H1 (cell line): ENCODE results near the gene CSRNP3. TPM values are rescaled to one million over a fixed set of nuclear protein-coding genes. Genes with fewer than 3 reads are reported as not detected.

Experiments
- CTCF ChIA-PET: fragments of 300-600 bp; sonication (Branson Sonifier 250); formaldehyde crosslinking; loops from one replicate; lab custom pipeline; 2021; ENCODE audit not compliant: partially characterized antibody; lab: Charles Lee
- POLR2A ChIA-PET: fragments of 300-600 bp; sonication (Branson Sonifier 250); formaldehyde crosslinking; loops from one replicate; lab custom pipeline; 2021; ENCODE audit warnings: inconsistent platforms; ENCODE audit not compliant: partially characterized antibody; lab: Charles Lee
- DNase-seq, 2 experiments: peaks; one replicate each; pipeline versions ENCODE4 v3.0.0 to v3.0.0-alpha.2; 2010 to 2022; ENCODE audit warnings: low spot score in 2 of 2, low read depth in 1 of 2, mixed read lengths in 1 of 2
- FAIRE-seq: peaks from 2 replicates; lab custom pipeline; 2011; peaks lifted over from hg19 to GRCh38; lab: Jason Lieb, UNC
- H2AFZ ChIP-seq: 2 replicates; pipeline ENCODE4 v1.8.1; 2012; ENCODE audit warnings: low read length, inconsistent platforms
- H2AK5ac ChIP-seq: 2 replicates; pipeline ENCODE4 v1.6.1; 2013; ENCODE audit warnings: low read depth, low read length
- H2BK120ac ChIP-seq: replicated peaks from 2 replicates; pipeline ENCODE3; 2013; ENCODE audit warnings: low read depth, low read length, inconsistent platforms
- H2BK12ac ChIP-seq: 2 replicates; pipeline ENCODE4 v1.6.1; 2013; ENCODE audit warnings: low read depth, low read length
- H2BK15ac ChIP-seq: 2 replicates; pipeline ENCODE4 v1.6.1; 2013; ENCODE audit warnings: low read length
- H2BK20ac ChIP-seq: 2 replicates; pipeline ENCODE4 v1.6.1; 2013; ENCODE audit warnings: low read length
- H2BK5ac ChIP-seq: 2 replicates; pipeline ENCODE4 v1.6.1; 2013; ENCODE audit warnings: low read depth, low read length
- H3K14ac ChIP-seq: 2 replicates; pipeline ENCODE4 v1.6.1; 2013; ENCODE audit warnings: inconsistent platforms; ENCODE audit not compliant: insufficient read length
- H3K18ac ChIP-seq: 2 replicates; pipeline ENCODE4 v1.6.1; 2013; ENCODE audit warnings: low read length; ENCODE audit errors: extremely low read depth
- H3K23ac ChIP-seq: 2 replicates; pipeline ENCODE4 v1.6.1; 2013; ENCODE audit warnings: inconsistent platforms; ENCODE audit not compliant: insufficient read length
- H3K23me2 ChIP-seq: 2 replicates; pipeline ENCODE4 v1.6.1; 2013; ENCODE audit warnings: low read depth, low read length
- H3K27ac ChIP-seq: 2 replicates; pipeline ENCODE4 v1.6.1; 2011; ENCODE audit warnings: low read depth, low read length, inconsistent platforms
- H3K27me3 ChIP-seq, 4 experiments: replicated peaks in 1 of 4; 1 replicate in 1 of 4; 2 replicates in 3 of 4; pipeline versions ENCODE4 v1.6.1 to v1.8.1; 2011 to 2013; ENCODE audit warnings: low read length in 3 of 4, mild to moderate bottlenecking in 3 of 4, inconsistent platforms in 2 of 4, mixed read lengths in 2 of 4, moderate library complexity in 1 of 4; ENCODE audit not compliant: control insufficient read depth in 3 of 4, insufficient read depth in 3 of 4; ENCODE audit errors: extremely low read depth in 1 of 4
- H3K36me3 ChIP-seq, 4 experiments: 2 replicates each; pipeline versions ENCODE4 v1.6.1 to v1.8.1; 2011 to 2013; ENCODE audit warnings: mild to moderate bottlenecking in 4 of 4, low read length in 3 of 4, moderate library complexity in 2 of 4, control low read depth in 1 of 4, inconsistent platforms in 1 of 4; ENCODE audit not compliant: insufficient read depth in 4 of 4, control insufficient read depth in 2 of 4
- H3K4ac ChIP-seq: replicated peaks from 2 replicates; pipeline ENCODE3; 2013; ENCODE audit warnings: low read length, low read depth, mixed read lengths, inconsistent platforms; ENCODE audit not compliant: insufficient read length
- H3K4me1 ChIP-seq, 4 experiments: replicated peaks in 1 of 4; 1 replicate in 1 of 4; 2 replicates in 3 of 4; pipeline versions ENCODE4 v1.6.1 to v1.8.1; 2011 to 2013; ENCODE audit warnings: low read length in 3 of 4, inconsistent platforms in 2 of 4, mixed read lengths in 1 of 4; ENCODE audit not compliant: insufficient read depth in 4 of 4, control insufficient read depth in 3 of 4
- H3K4me2 ChIP-seq, 2 experiments: 2 replicates each; pipeline versions ENCODE4 v1.6.1 to v1.8.1; 2011 to 2013; ENCODE audit warnings: low read depth in 2 of 2, low read length in 2 of 2, control low read depth in 1 of 2, inconsistent platforms in 1 of 2, mild to moderate bottlenecking in 1 of 2; ENCODE audit not compliant: insufficient read depth in 1 of 2
- H3K4me3 ChIP-seq, 4 experiments: fragments of 200-600, 300-600 bp in 1 of 4; sonication (generic), shearing (Covaris generic), sonication (Bioruptor Twin) in 1 of 4; 2 replicates each; pipeline versions ENCODE4 v1.5.1 to v1.8.1; 2011 to 2016; ENCODE audit warnings: low read length in 4 of 4, low read depth in 3 of 4, control low read depth in 2 of 4, inconsistent platforms in 2 of 4, mild to moderate bottlenecking in 2 of 4, mixed read lengths in 1 of 4, moderate library complexity in 1 of 4; ENCODE audit not compliant: insufficient read depth in 2 of 4; ENCODE audit errors: extremely low read depth in 1 of 4
- H3K56ac ChIP-seq: replicated peaks from 2 replicates; pipeline ENCODE3; 2013; ENCODE audit warnings: low read depth, mild to moderate bottlenecking, mixed read lengths, low read length, inconsistent platforms; ENCODE audit not compliant: insufficient read length
- H3K79me1 ChIP-seq: 2 replicates; pipeline ENCODE4 v1.6.1; 2013; ENCODE audit warnings: low read depth, low read length, control low read depth
- H3K79me2 ChIP-seq, 2 experiments: 2 replicates each; pipeline versions ENCODE4 v1.6.1 to v1.8.1; 2012 to 2013; ENCODE audit warnings: low read length in 2 of 2, mild to moderate bottlenecking in 2 of 2, inconsistent platforms in 1 of 2; ENCODE audit not compliant: insufficient read depth in 2 of 2, control insufficient read depth in 1 of 2
- H3K9ac ChIP-seq, 4 experiments: replicated peaks in 1 of 4; 1 replicate in 1 of 4; 2 replicates in 3 of 4; pipeline versions ENCODE4 v1.6.1 to v1.8.1; 2011 to 2013; ENCODE audit warnings: low read depth in 3 of 4, low read length in 3 of 4, control low read depth in 2 of 4, mild to moderate bottlenecking in 2 of 4, moderate library complexity in 2 of 4, inconsistent platforms in 1 of 4; ENCODE audit errors: extremely low read depth in 1 of 4
- H3K9me3 ChIP-seq, 2 experiments: 2 replicates each; pipeline versions ENCODE4 v1.6.1 to v1.8.1; 2012 to 2013; ENCODE audit warnings: mild to moderate bottlenecking in 2 of 2, moderate library complexity in 2 of 2, control low read depth in 1 of 2, inconsistent platforms in 1 of 2, low read depth in 1 of 2, low read length in 1 of 2, mixed read lengths in 1 of 2; ENCODE audit not compliant: insufficient read depth in 2 of 2
- H4K20me1 ChIP-seq, 2 experiments: replicated peaks in 1 of 2; 2 replicates each; pipeline versions ENCODE3 to v1.8.1; 2011 to 2013; ENCODE audit warnings: inconsistent platforms in 2 of 2, low read length in 2 of 2, mild to moderate bottlenecking in 1 of 2; ENCODE audit not compliant: insufficient read depth in 2 of 2, control insufficient read depth in 1 of 2
- H4K5ac ChIP-seq: 2 replicates; pipeline ENCODE4 v1.6.1; 2013; ENCODE audit warnings: low read length, low read depth, mixed read lengths, inconsistent platforms; ENCODE audit not compliant: insufficient read length
- H4K8ac ChIP-seq: 2 replicates; pipeline ENCODE4 v1.8.0; 2013; ENCODE audit warnings: mild to moderate bottlenecking, moderate library complexity, low read length, inconsistent platforms; ENCODE audit not compliant: insufficient read depth; ENCODE audit errors: extremely low read depth
- H4K91ac ChIP-seq: replicated peaks from 2 replicates; pipeline ENCODE3; 2013; ENCODE audit warnings: low read length, mixed read lengths, inconsistent platforms; ENCODE audit not compliant: insufficient read length
- ASH2L ChIP-seq: fragments of 200-600, 300-600 bp; sonication (generic); IDR thresholded peaks from one replicate; pipeline ENCODE4 v1.7.1; 2017; ENCODE audit warnings: low read length
- PHF8 ChIP-seq: fragments of 200-600 bp; sonication (generic); conservative IDR thresholded peaks from 2 replicates; pipeline ENCODE4 v1.7.1; 2012; ENCODE audit warnings: low read depth, mild to moderate bottlenecking, inconsistent platforms, low read length, moderate library complexity
- POLR2A ChIP-seq, 2 experiments: IDR thresholded peaks; 1 replicate in 1 of 2; 2 replicates in 1 of 2; pipeline ENCODE4 v1.6.1; 2011; ENCODE audit warnings: low read depth in 2 of 2, low read length in 2 of 2, mild to moderate bottlenecking in 2 of 2; ENCODE audit errors: control extremely low read depth in 1 of 2
- SIN3A ChIP-seq, 2 experiments: IDR thresholded peaks in 1 of 2; conservative IDR thresholded peaks in 1 of 2; 2 replicates each; pipeline ENCODE4 v1.6.1; 2011 to 2012; ENCODE audit warnings: low read length in 2 of 2, improper control_type of control experiment in 1 of 2, low read depth in 1 of 2, mild to moderate bottlenecking in 1 of 2
- SIRT6 ChIP-seq: IDR thresholded peaks from one replicate; pipeline ENCODE4 v1.7.1; 2012; ENCODE audit warnings: low read length, inconsistent platforms
- SP2 ChIP-seq: IDR thresholded peaks from 2 replicates; pipeline ENCODE4 v1.6.1; 2012; ENCODE audit warnings: mild to moderate bottlenecking, low read length, inconsistent platforms
- TCF12 ChIP-seq: IDR thresholded peaks from 2 replicates; pipeline ENCODE4 v1.6.1; 2011; ENCODE audit warnings: low read depth, mild to moderate bottlenecking, low read length
- WGBS, 2 experiments: shearing (Covaris generic) in 1 of 2; methylation state at CpG; one replicate each; pipeline versions ENCODE4 v1.1.6 to v1.1.7; 2013 to 2015; ENCODE audit warnings: low lambda C conversion rate in 2 of 2, mixed read lengths in 2 of 2, inconsistent platforms in 1 of 2, low coverage in 1 of 2, missing lambda C conversion rate in 1 of 2; ENCODE audit not compliant: insufficient replicate concordance in 2 of 2, insufficient coverage in 1 of 2, insufficient read length in 1 of 2; ENCODE audit errors: extremely low coverage in 1 of 2, missing lambda C conversion rate in 1 of 2; 5-methylcytosine and 5-hydroxymethylcytosine counted together
- polyA plus RNA-seq, 7 experiments: library from polyadenylated mRNA; depleted of rRNA in 3 of 7; stranded (reverse) in 5 of 7; unstranded in 2 of 7; fragments of >200 nt in 5 of 7; fragments of 200-250 nt in 2 of 7; gene quantifications; 1 replicate in 5 of 7; 2 replicates in 1 of 7; 4 replicates in 1 of 7; pipeline versions ENCODE4 v1.2.1 to v1.2.3, GENCODE V29; 2011 to 2013; ENCODE audit warnings: missing spikeins in 2 of 7, mixed read lengths in 2 of 7
- total RNA-seq: library from RNA; stranded (reverse); fragmentation: NEBNext Ultra II Directional; extraction: Animal tissue kit (Norgen Biotek cat#: 25700); gene quantifications from 2 replicates; pipeline ENCODE4 v1.2.1, GENCODE V29; 2021
- TF ChIP-seq, protein P1 (sequence below), 3 experiments: IDR thresholded peaks; 1 replicate in 2 of 3; 2 replicates in 1 of 3; pipeline versions ENCODE4 v1.5.1 to v1.6.1; 2011; ENCODE audit warnings: low read length in 3 of 3, mild to moderate bottlenecking in 3 of 3, inconsistent platforms in 2 of 3, low read depth in 1 of 3, moderate library complexity in 1 of 3; ENCODE audit not compliant: insufficient read depth in 1 of 3; ENCODE audit errors: control extremely low read depth in 1 of 3

The CSRNP3 gene
- total and polyA plus RNA-seq, 2 of the 8 experiments (the other 6 are each of a cell fraction or from before 2014, with no cell fraction given), result 1.3 to 6.5 TPM

DNA sequence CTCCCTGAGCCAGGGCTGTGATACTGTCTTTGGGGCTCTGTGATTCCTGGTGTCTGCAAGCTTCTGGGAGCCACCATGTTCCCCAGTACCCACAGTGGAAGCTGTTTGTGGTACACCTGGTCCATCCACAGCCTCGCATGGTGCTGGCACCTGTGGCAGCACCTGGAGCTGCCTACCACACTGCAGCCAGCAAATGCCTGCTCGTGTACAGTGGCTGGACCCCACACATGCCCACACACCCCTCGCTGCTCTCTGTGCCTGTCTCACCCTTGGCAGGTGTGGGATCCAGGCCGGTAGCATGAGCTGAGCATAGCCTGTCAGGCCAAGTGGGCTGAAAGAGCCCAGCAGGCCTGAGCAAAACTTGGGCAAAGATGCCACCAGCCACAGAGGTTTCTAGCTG is 41.8 kb upstream of the CSRNP3 start:
- H3K56ac ChIP-seq, result no peak overlapping the region
- no peaks in the 10 kb centered on the region for H3K79me2 ChIP-seq
- H3K27ac ChIP-seq, result no peak overlapping the region
- DNase-seq, result no peak
- no peaks in the 10 kb centered on the region for H4K20me1 ChIP-seq
- no peak overlapping the region for H3K4me3 ChIP-seq
- no peak overlapping the region for H4K8ac ChIP-seq
- H3K4me2 ChIP-seq, result no peak overlapping the region
- peak overlapping the region; percentile 29; the same call in 1 of the 2 replicates for H2BK5ac ChIP-seq
- no peaks in the 10 kb centered on the region for H3K79me1 ChIP-seq
- no peak overlapping the region for H4K91ac ChIP-seq
- H2AK5ac ChIP-seq, result no peak overlapping the region
- H2BK120ac ChIP-seq, result no peak overlapping the region
- no peak overlapping the region; a peak in 1 of 7 replicates for H3K9ac ChIP-seq
- H2BK15ac ChIP-seq, result no peak overlapping the region
- H4K5ac ChIP-seq, result no peak overlapping the region
- peak overlapping the region; percentile 53; the same call in 1 of the 2 replicates for H2AFZ ChIP-seq
- no peaks in the 10 kb centered on the region for H3K23me2 ChIP-seq
- H3K4me1 ChIP-seq, result peaks cover 0 to 2% (median 0%) of the 10 kb centered on the region in 4 experiments; a peak in 1 of 7 replicates
- no peak overlapping the region for H3K18ac ChIP-seq
- H3K4ac ChIP-seq, result no peak overlapping the region
- ChIA-PET CTCF (interaction anchor here (1.5 to 2.0 kb wide), 4 partner anchors 10 to 264 kb away, joined by 4 to 9 read pairs (median 6); no protein-coding TSS in a partner anchor), POLR2A (no interaction called here)
- H3K27me3 ChIP-seq, result no peaks in the 10 kb centered on the region
- peaks cover 5 to 10% of the 10 kb centered on the region in 2 experiments; a peak in 3 of 4 replicates for H3K9me3 ChIP-seq
- no peak for FAIRE-seq
- H3K14ac ChIP-seq, result no peak overlapping the region
- H3K23ac ChIP-seq, result no peak overlapping the region
- H2BK12ac ChIP-seq, result no peak overlapping the region; the same call in 1 of the 2 replicates
- 94% methylated on average over 4 of the region's 4 CpGs; no CpG with 5 or more reads in 1 of the 2 experiments for WGBS, 2 experiments
- TF ChIP-seq TCF12, result no peak
- TF ChIP-seq SIRT6, result no peak
- TF ChIP-seq, protein P1, sequence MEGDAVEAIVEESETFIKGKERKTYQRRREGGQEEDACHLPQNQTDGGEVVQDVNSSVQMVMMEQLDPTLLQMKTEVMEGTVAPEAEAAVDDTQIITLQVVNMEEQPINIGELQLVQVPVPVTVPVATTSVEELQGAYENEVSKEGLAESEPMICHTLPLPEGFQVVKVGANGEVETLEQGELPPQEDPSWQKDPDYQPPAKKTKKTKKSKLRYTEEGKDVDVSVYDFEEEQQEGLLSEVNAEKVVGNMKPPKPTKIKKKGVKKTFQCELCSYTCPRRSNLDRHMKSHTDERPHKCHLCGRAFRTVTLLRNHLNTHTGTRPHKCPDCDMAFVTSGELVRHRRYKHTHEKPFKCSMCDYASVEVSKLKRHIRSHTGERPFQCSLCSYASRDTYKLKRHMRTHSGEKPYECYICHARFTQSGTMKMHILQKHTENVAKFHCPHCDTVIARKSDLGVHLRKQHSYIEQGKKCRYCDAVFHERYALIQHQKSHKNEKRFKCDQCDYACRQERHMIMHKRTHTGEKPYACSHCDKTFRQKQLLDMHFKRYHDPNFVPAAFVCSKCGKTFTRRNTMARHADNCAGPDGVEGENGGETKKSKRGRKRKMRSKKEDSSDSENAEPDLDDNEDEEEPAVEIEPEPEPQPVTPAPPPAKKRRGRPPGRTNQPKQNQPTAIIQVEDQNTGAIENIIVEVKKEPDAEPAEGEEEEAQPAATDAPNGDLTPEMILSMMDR (IDR thresholded peaks at IDR 0.05; ENCODE audit: control extremely low read depth in 1 of 3, insufficient read depth in 1 of 3, low read depth in 1 of 3, low read length in 3 of 3), result no peak
- TF ChIP-seq POLR2A (IDR thresholded peaks at IDR 0.05; ENCODE audit: control extremely low read depth in 1 of 2, low read depth in 2 of 2, low read length in 2 of 2), result no peak
- no peak for TF ChIP-seq SP2
- TF ChIP-seq ASH2L, result no peak
- TF ChIP-seq PHF8, result no peak
- no peak for TF ChIP-seq SIN3A (conservative IDR thresholded peaks at IDR 0.05 in 1 of 2, IDR thresholded peaks at IDR 0.05 in 1 of 2; ENCODE audit: low read depth in 1 of 2, low read length in 2 of 2)
- H2BK20ac ChIP-seq, result no peak overlapping the region
- no peaks in the 10 kb centered on the region for H3K36me3 ChIP-seq
